WTC11 (cell line): ENCODE data around the gene ACAA1. TPM values are rescaled to one million over a fixed set of nuclear protein-coding genes. Genes with fewer than 3 reads are reported as not detected.

Experiments used
- ATAC-seq: fragments of 200-7000 bp; cut with Tn5 transposase; 2 replicates; pipeline ENCODE4 v1.10.0; 2021; ENCODE audit warnings: mild to moderate bottlenecking, moderate library complexity
- CTCF ChIA-PET: fragments of 300-600 bp; sonication (Branson Sonifier 250); formaldehyde crosslinking; loops from one replicate; lab custom pipeline; 2021; ENCODE audit warnings: antibody characterized with exemption; lab: Charles Lee
- POLR2A ChIA-PET: fragments of 350-600 bp; sonication (Branson Sonifier 250); formaldehyde crosslinking; loops from one replicate; lab custom pipeline; 2021; ENCODE audit warnings: antibody characterized with exemption; lab: Charles Lee
- DNase-seq: peaks from one replicate; pipeline ENCODE4 v3.0.0; 2021; ENCODE audit warnings: low spot score
- H3K27ac Mint-ChIP-seq: 2 replicates; pipeline ENCODE4 v1.8.0; 2021; ENCODE audit warnings: mixed read lengths
- H3K27me3 Mint-ChIP-seq: 2 replicates; pipeline ENCODE4 v1.8.0; 2021; ENCODE audit warnings: low read depth, mild to moderate bottlenecking, moderate library complexity, mixed read lengths
- H3K36me3 Mint-ChIP-seq: 2 replicates; pipeline ENCODE4 v1.8.0; 2021; ENCODE audit warnings: mixed read lengths
- H3K4me1 Mint-ChIP-seq: 2 replicates; pipeline ENCODE4 v1.8.0; 2022; ENCODE audit warnings: mixed read lengths
- H3K4me3 Mint-ChIP-seq: 2 replicates; pipeline ENCODE4 v1.8.0; 2021; ENCODE audit warnings: mild to moderate bottlenecking, moderate library complexity, mixed read lengths
- H3K9me3 Mint-ChIP-seq: 2 replicates; pipeline ENCODE4 v1.8.0; 2021; ENCODE audit warnings: mixed read lengths
- AR ChIP-seq: fragments of 250-450 bp; sonication (Bioruptor Pico); IDR thresholded peaks from 2 replicates; pipeline ENCODE4 v1.9.0; 2021; ENCODE audit warnings: mild to moderate bottlenecking
- FOXJ3 ChIP-seq: sonication (generic); formaldehyde crosslinking; IDR thresholded peaks from 2 replicates; pipeline ENCODE4 v1.9.0; 2021; ENCODE audit warnings: missing genetic modification reagents, mild to moderate bottlenecking, borderline replicate concordance
- FOXK1 ChIP-seq: sonication (generic); formaldehyde crosslinking; IDR thresholded peaks from 2 replicates; pipeline ENCODE4 v1.8.0; 2022; ENCODE audit warnings: mild to moderate bottlenecking, moderate library complexity, missing genetic modification reagents
- FOXP1 ChIP-seq: sonication (generic); formaldehyde crosslinking; IDR thresholded peaks from 2 replicates; pipeline ENCODE4 v1.8.0; 2022; ENCODE audit warnings: missing genetic modification reagents, mild to moderate bottlenecking, moderate library complexity, borderline replicate concordance
- HMGA2 ChIP-seq: fragments of 250-450 bp; sonication (Bioruptor Pico); IDR thresholded peaks from 2 replicates; pipeline ENCODE4 v1.4.0; 2021; ENCODE audit warnings: mild to moderate bottlenecking, moderate library complexity
- JUN ChIP-seq: sonication (generic); formaldehyde crosslinking; IDR thresholded peaks from 2 replicates; pipeline ENCODE4 v1.8.0; 2023; ENCODE audit warnings: mild to moderate bottlenecking, missing genetic modification reagents
- NFE2L1 ChIP-seq: sonication (generic); formaldehyde crosslinking; IDR thresholded peaks from 2 replicates; pipeline ENCODE4 v1.8.1; 2023; ENCODE audit warnings: missing genetic modification reagents
- PRDM15 ChIP-seq: sonication (generic); formaldehyde crosslinking; IDR thresholded peaks from 2 replicates; pipeline ENCODE4 v1.8.0; 2022; ENCODE audit warnings: missing genetic modification reagents
- ZNF138 ChIP-seq: sonication (generic); formaldehyde crosslinking; conservative IDR thresholded peaks from 2 replicates; pipeline ENCODE4 v1.8.1; 2022; ENCODE audit warnings: mild to moderate bottlenecking, moderate library complexity, missing genetic modification reagents
- ZNF219 ChIP-seq: sonication (generic); formaldehyde crosslinking; IDR thresholded peaks from 2 replicates; pipeline ENCODE4 v1.8.0; 2023; ENCODE audit warnings: missing genetic modification reagents, mild to moderate bottlenecking, borderline replicate concordance
- ZNF416 ChIP-seq: fragments of 250-450 bp; sonication (Bioruptor Pico); IDR thresholded peaks from 2 replicates; pipeline ENCODE4 v1.9.0; 2021; ENCODE audit warnings: mild to moderate bottlenecking, inconsistent platforms
- total RNA-seq: library from RNA; stranded (reverse); gene quantifications from 3 replicates; pipeline ENCODE4 v1.2.3, GENCODE V29; 2021
- TF ChIP-seq, protein P1 (sequence below): sonication (generic); formaldehyde crosslinking; IDR thresholded peaks from 2 replicates; pipeline ENCODE4 v1.8.1; 2023; ENCODE audit warnings: mild to moderate bottlenecking, missing genetic modification reagents, moderate library complexity
- TF ChIP-seq, protein P2 (sequence below): sonication (generic); formaldehyde crosslinking; IDR thresholded peaks from 2 replicates; pipeline ENCODE4 v1.8.0; 2022; ENCODE audit warnings: mild to moderate bottlenecking, missing genetic modification reagents
- TF ChIP-seq, protein P3 (sequence below): sonication (generic); formaldehyde crosslinking; IDR thresholded peaks from 2 replicates; pipeline ENCODE4 v1.8.1; 2023; ENCODE audit warnings: mild to moderate bottlenecking, missing genetic modification reagents, moderate library complexity

ACAA1 gene
- total RNA-seq, 1 experiment from 2014 or later, result 46.5 TPM

DNA sequence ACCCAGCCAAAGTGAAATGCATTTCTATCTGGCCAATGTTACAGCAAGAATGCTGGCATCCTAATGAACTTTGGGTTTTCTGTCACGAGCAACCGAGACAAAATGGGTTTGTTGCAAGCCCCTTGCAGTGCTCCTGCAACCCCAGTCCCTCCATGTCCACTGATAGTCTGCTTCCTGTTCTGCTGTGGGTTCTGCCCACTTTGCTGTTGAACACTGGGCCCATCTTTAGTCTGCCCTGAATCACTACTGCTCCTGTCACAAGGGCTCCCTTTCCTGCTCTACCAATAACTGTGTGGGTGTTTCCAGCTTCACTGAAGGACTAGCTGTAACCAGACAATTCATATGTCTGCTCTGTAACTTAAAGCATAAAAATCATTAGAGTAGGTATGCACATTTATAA lies 15.7 kb upstream of the ACAA1 start (continued):
- TF ChIP-seq, protein P1, sequence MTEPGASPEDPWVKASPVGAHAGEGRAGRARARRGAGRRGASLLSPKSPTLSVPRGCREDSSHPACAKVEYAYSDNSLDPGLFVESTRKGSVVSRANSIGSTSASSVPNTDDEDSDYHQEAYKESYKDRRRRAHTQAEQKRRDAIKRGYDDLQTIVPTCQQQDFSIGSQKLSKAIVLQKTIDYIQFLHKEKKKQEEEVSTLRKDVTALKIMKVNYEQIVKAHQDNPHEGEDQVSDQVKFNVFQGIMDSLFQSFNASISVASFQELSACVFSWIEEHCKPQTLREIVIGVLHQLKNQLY (CRISPR knock-in tag), result no peak
- no peak for TF ChIP-seq NFE2L1 (CRISPR knock-in tag)
- TF ChIP-seq FOXJ3 (CRISPR knock-in tag), result no peak
- no peak for TF ChIP-seq JUN (CRISPR knock-in tag)
- no peak for TF ChIP-seq FOXK1 (CRISPR knock-in tag)
- TF ChIP-seq FOXP1, result no peak
- no peak for TF ChIP-seq AR

GRCh38 chr3:38151667-38152265 lies 14.8 kb upstream of the ACAA1 start:
- Mint-ChIP-seq H3K4me1 (no peaks in the 10 kb centered on the region), H3K36me3 (no peaks in the 10 kb centered on the region)

GRCh38 chr3:38150780-38151528 lies 14.0 kb upstream of the ACAA1 start:
- DNase-seq (peak; percentile 26), ATAC-seq (peak; percentile 60)
- H3K4me1 Mint-ChIP-seq, result no peaks in the 10 kb centered on the region
- H3K27me3 Mint-ChIP-seq, result peaks cover 8% of the 10 kb centered on the region
- H3K4me3 Mint-ChIP-seq, result no peak overlapping the region
- no peak for TF ChIP-seq HMGA2 (CRISPR knock-in tag)
- TF ChIP-seq, protein P2, sequence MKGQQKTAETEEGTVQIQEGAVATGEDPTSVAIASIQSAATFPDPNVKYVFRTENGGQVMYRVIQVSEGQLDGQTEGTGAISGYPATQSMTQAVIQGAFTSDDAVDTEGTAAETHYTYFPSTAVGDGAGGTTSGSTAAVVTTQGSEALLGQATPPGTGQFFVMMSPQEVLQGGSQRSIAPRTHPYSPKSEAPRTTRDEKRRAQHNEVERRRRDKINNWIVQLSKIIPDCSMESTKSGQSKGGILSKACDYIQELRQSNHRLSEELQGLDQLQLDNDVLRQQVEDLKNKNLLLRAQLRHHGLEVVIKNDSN (CRISPR knock-in tag), result 0 out of 2 replicates have a peak, but pooled peaks have one; percentile 14
- TF ChIP-seq, protein P3, sequence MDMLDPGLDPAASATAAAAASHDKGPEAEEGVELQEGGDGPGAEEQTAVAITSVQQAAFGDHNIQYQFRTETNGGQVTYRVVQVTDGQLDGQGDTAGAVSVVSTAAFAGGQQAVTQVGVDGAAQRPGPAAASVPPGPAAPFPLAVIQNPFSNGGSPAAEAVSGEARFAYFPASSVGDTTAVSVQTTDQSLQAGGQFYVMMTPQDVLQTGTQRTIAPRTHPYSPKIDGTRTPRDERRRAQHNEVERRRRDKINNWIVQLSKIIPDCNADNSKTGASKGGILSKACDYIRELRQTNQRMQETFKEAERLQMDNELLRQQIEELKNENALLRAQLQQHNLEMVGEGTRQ (CRISPR knock-in tag), result peak; percentile 63
- peak; percentile 31; the same call in 1 of the 2 replicates for TF ChIP-seq PRDM15 (CRISPR knock-in tag)
- peaks cover 19% of the 10 kb centered on the region for H3K9me3 Mint-ChIP-seq
- H3K36me3 Mint-ChIP-seq, result peaks cover 2% of the 10 kb centered on the region; the same call in 1 of the 2 replicates
- no peak overlapping the region for H3K27ac Mint-ChIP-seq
- CTCF ChIA-PET, result interaction anchor here (0.6 to 1.0 kb wide), 2 partner anchors 14 to 298 kb away, joined by 3 read pairs; partner anchors contain the start of gene ACAA1
- POLR2A ChIA-PET, result no interaction called here

More at GRCh38 chr3:38151667-38152265, 14.8 kb upstream of the ACAA1 start:
- TF ChIP-seq ZNF416 (CRISPR knock-in tag) (no peak), ZNF138 (CRISPR knock-in tag) (no peak), ZNF219 (CRISPR knock-in tag) (no peak)
- ATAC-seq (no peak), DNase-seq (no peak)
- no peak overlapping the region for H3K4me3 Mint-ChIP-seq
- H3K27ac Mint-ChIP-seq, result no peak overlapping the region
- POLR2A ChIA-PET, result no interaction called here
- CTCF ChIA-PET, result interaction anchor here (0.8 kb wide), 1 partner anchor 130 kb away, joined by 4 read pairs; the partner anchor contains the start of gene SLC22A14
- H3K9me3 Mint-ChIP-seq, result peaks cover 11% of the 10 kb centered on the region
- H3K27me3 Mint-ChIP-seq, result no peaks in the 10 kb centered on the region; the same call in 1 of the 2 replicates
